Upper lobe of left lung (tissue), 6 donors: ENCODE results near the gene TDRD5. TPM values are rescaled to one million over a fixed set of nuclear protein-coding genes. Genes with fewer than 3 reads are reported as not detected.
A peak's percentile ranks its signal among the peaks of the same experiment; 100 is the strongest.

Experiments used
- ATAC-seq, 2 donors: fragments of 200-7000 bp; cut with Tn5 transposase; one replicate each; pipeline ENCODE4 v1.9.1; 2022; ENCODE audit warnings: mild to moderate bottlenecking in 2 of 2, moderate library complexity in 2 of 2; ENCODE audit not compliant: low FRiP score in 2 of 2
- DNase-seq, 2 donors: peaks; one replicate each; pipeline ENCODE4 v3.0.0-alpha.2; 2019 to 2020
- H3K27ac ChIP-seq, 4 donors: fragments of 200-600 bp; sonication (generic); one replicate each; pipeline ENCODE4 v1.5.1; 2016 to 2019
- H3K27me3 ChIP-seq, 4 donors: fragments of 200-600 bp; sonication (generic); one replicate each; pipeline ENCODE4 v1.5.1; 2017 to 2019
- H3K36me3 ChIP-seq, 4 donors: fragments of 200-600 bp; sonication (generic); one replicate each; pipeline ENCODE4 v1.5.1; 2016 to 2019
- H3K4me1 ChIP-seq, 4 donors: fragments of 200-600 bp; sonication (generic); one replicate each; pipeline ENCODE4 v1.5.1; 2018 to 2019
- H3K4me3 ChIP-seq, 4 donors: fragments of 200-600 bp; sonication (generic); one replicate each; pipeline ENCODE4 v1.5.1; 2017 to 2019; ENCODE audit warnings: mild to moderate bottlenecking in 2 of 4, moderate library complexity in 1 of 4
- H3K9me3 ChIP-seq, 4 donors: fragments of 200-600 bp; sonication (generic); one replicate each; pipeline ENCODE4 v1.5.1; 2018 to 2019
- EP300 ChIP-seq, 4 donors: sonication (generic); formaldehyde crosslinking; IDR thresholded peaks; one replicate each; pipeline ENCODE4 v1.5.1; 2017; ENCODE audit warnings: antibody characterized with exemption in 4 of 4, control low read depth in 2 of 4
- POLR2A ChIP-seq, 4 donors: fragments of 450-650 bp; IDR thresholded peaks; one replicate each; pipeline ENCODE4 v1.5.1; 2016 to 2017; ENCODE audit warnings: antibody characterized with exemption in 4 of 4, mild to moderate bottlenecking in 2 of 4
- POLR2AphosphoS5 ChIP-seq, 2 donors: sonication (generic); formaldehyde crosslinking; IDR thresholded peaks; one replicate each; pipeline ENCODE4 v1.5.1; 2017; ENCODE audit warnings: antibody characterized with exemption in 2 of 2
- WGBS, 2 donors: methylation state at CpG; one replicate each; pipeline ENCODE4 v1.1.5; 2017 to 2018; 5-methylcytosine and 5-hydroxymethylcytosine counted together
- total RNA-seq, 6 donors: library from RNA; depleted of rRNA in 4 of 6; stranded (reverse); fragments of >200 nt in 4 of 6; gene quantifications; one replicate each; pipeline versions ENCODE4 v1.1.0 to v1.2.1, GENCODE V29; 2016 to 2021
- TF ChIP-seq, protein P1 (sequence below), 6 experiments: fragments of 450-650 bp in 4 of 6; fragments of 200-600 bp in 2 of 6; sonication (generic) in 2 of 6; IDR thresholded peaks; one replicate each; pipeline ENCODE4 v1.5.1; 2016 to 2019; ENCODE audit warnings: antibody characterized with exemption in 6 of 6
- donor health status: DM: no; HTN: no; CAD: no; lungs with moderate emphysema.
- donor health status: DM: no; HTN: yes; CAD: no; lungs with severe emphysema.

TDRD5 gene
- total RNA-seq, 6 donors from 2014 or later: 0.09 to 0.89 (median 0.30) TPM; not detected in 3

DNA sequence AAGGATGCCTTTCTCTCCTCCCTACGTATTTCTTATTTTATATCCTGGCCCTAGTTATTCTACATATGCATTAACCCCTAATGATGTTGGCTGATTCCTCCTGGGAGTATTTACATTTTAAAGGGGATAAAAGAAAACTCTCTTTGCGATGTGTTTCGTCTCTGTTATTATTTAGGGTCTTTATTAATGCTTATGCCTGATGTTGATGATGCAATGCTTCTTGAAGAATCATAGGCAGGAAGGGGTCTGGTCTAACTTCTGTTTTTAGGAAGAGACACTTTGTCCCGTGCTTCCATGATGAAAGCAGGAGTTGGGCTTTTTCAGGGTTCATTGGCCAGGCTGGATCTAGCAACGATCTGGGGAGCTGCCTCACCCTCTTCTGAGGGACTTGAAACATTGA lies 15.1 kb upstream of the TDRD5 start:
- Histone ChIP-seq H3K27me3 (peaks cover 0 to 13% (median 6%) of the 10 kb centered on the region in 4 donors), H3K27ac (no peak overlapping the region), H3K9me3 (no peaks in the 10 kb centered on the region), H3K4me3 (no peak overlapping the region), H3K36me3 (no peaks in the 10 kb centered on the region), H3K4me1 (peaks cover 0 to 8% (median 2%) of the 10 kb centered on the region in 4 donors)
- ATAC-seq (no peak), DNase-seq (no peak)
- WGBS, 2 donors: 24 to 35% methylated on average over 5 of the region's 5 CpGs
- TF ChIP-seq POLR2A (IDR thresholded peaks at IDR 0.05) (no peak), POLR2AphosphoS5 (IDR thresholded peaks at IDR 0.05) (no peak), EP300 (IDR thresholded peaks at IDR 0.05) (no peak)
- TF ChIP-seq, protein P1, sequence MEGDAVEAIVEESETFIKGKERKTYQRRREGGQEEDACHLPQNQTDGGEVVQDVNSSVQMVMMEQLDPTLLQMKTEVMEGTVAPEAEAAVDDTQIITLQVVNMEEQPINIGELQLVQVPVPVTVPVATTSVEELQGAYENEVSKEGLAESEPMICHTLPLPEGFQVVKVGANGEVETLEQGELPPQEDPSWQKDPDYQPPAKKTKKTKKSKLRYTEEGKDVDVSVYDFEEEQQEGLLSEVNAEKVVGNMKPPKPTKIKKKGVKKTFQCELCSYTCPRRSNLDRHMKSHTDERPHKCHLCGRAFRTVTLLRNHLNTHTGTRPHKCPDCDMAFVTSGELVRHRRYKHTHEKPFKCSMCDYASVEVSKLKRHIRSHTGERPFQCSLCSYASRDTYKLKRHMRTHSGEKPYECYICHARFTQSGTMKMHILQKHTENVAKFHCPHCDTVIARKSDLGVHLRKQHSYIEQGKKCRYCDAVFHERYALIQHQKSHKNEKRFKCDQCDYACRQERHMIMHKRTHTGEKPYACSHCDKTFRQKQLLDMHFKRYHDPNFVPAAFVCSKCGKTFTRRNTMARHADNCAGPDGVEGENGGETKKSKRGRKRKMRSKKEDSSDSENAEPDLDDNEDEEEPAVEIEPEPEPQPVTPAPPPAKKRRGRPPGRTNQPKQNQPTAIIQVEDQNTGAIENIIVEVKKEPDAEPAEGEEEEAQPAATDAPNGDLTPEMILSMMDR (IDR thresholded peaks at IDR 0.05): no peak

DNA sequence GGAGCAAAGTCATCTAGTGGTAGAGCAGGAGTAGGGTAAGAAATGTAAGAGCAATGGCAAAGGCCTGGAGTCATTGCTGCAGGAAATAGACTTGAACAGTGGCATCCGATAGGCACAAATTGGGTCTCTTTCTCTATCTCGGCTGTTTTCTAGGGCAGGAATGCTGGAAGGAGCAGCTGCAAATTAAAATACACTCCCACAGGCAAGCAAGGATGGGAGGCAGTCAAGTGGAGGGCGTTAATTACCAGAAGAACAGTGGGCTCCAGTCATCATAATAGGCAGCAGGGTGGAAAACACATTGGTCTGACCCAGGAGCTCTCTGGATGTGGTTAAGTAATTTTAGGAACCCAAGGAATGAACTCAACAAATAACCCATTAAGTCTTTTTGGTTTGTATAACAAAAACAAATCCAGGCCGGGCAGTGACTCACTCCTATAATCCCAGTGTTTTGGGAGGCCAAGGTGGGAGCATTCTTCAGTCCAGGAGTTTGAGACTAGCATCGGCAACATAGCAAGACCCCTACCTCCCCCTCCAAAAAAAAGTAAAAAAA lies 7.8 kb upstream of the TDRD5 start:
- 81 to 83% methylated on average over 5 of the region's 5 CpGs for WGBS, 2 donors
- ATAC-seq: no peak

DNA sequence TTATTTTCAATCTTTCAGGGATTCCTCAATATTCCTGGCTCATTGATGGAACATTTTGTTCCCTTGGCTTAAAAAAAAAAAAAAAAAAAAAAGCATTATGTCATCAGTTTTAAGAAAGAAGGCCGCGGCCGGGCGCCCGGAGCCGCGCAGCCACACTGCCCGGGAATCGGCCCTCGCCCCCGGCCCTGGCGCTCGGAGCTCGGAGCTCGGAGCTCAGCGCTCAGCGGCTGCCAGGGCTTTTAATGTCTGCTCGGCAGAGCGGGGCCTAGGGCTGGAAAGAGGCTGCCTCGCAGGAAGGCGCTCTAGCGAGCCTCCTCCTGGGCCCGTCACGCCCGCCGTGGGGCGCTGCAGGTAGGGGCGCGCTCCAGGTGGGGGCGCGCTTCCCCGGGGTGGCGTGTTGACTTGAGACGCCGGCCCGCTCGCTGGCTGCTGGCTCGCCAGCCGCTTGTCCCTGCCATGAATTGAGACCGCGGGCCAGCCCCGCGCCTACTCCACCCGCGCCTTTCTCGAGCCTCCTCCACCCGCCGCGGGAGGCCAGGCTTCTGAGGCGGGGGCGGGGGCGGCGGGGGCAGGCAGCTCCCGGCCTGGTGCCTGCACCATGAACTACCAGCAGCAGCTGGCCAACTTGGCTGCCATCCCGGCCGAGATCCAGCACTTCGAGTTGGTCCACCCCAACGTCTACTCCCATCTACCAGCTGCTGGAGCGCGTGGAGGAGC lies 5.4 kb upstream of the TDRD5 start:
- peaks cover 0 to 5% (median 2%) of the 10 kb centered on the region in 4 donors for H3K27me3 ChIP-seq
- ATAC-seq (peak; percentile 64 to 88), DNase-seq (peak; percentile 45 to 91)
- no peak for TF ChIP-seq POLR2AphosphoS5 (IDR thresholded peaks at IDR 0.05)
- TF ChIP-seq, protein P1 (IDR thresholded peaks at IDR 0.05): peak in 4 of 6 experiments; percentile 35 to 67 (median 38)
- TF ChIP-seq POLR2A (IDR thresholded peaks at IDR 0.05): no peak
- no peak for TF ChIP-seq EP300 (IDR thresholded peaks at IDR 0.05)
- H3K36me3 ChIP-seq: no peaks in the 10 kb centered on the region
- H3K4me1 ChIP-seq: peaks cover 0 to 10% (median 5%) of the 10 kb centered on the region in 4 donors
- WGBS, 2 donors: 3 to 13% methylated on average over 32 to 35 of the region's 60 CpGs
- peak overlapping the region in 3 of 4 donors; percentile 31 to 72 (median 64) for H3K27ac ChIP-seq
- no peaks in the 10 kb centered on the region for H3K9me3 ChIP-seq
- peak overlapping the region in 3 of 4 donors; percentile 23 to 41 (median 37) for H3K4me3 ChIP-seq

More for the DNA sequence above, 7.8 kb upstream of the TDRD5 start:
- H3K4me3 ChIP-seq: no peak overlapping the region
- no peak for TF ChIP-seq POLR2AphosphoS5 (IDR thresholded peaks at IDR 0.05)
- no peak for TF ChIP-seq POLR2A (IDR thresholded peaks at IDR 0.05)
- TF ChIP-seq, protein P1 (IDR thresholded peaks at IDR 0.05): no peak
- no peak for TF ChIP-seq EP300 (IDR thresholded peaks at IDR 0.05)
- no peaks in the 10 kb centered on the region for H3K36me3 ChIP-seq
- H3K27ac ChIP-seq: no peak overlapping the region
- H3K27me3 ChIP-seq: peaks cover 0 to 5% (median 2%) of the 10 kb centered on the region in 4 donors
- no peak for DNase-seq
- no peaks in the 10 kb centered on the region for H3K9me3 ChIP-seq
- peaks cover 0 to 9% (median 5%) of the 10 kb centered on the region in 4 donors for H3K4me1 ChIP-seq

DNA sequence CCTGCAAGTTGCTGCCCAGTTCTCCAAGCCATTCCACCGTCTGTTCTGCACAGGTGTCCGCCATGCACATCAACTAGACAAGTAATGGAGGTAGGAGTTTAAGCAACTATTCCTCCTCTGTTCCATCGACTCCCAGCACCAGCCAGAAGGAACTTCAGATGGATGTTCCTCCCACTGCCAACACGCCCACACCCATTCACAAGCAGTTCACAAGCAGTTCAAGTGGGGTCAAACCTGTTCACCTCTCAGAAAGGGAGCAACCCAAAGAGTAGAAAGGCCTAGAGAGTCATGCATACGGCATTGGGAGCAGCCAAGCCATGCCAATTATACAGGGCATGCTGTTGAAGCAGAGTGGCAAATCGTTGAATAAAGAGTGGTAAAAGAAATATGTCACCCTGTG lies 4.3 kb upstream of the TDRD5 start:
- no peak for DNase-seq
- no peaks in the 10 kb centered on the region for H3K36me3 ChIP-seq
- no peak overlapping the region for H3K4me3 ChIP-seq
- no peak for ATAC-seq
- TF ChIP-seq POLR2AphosphoS5 (IDR thresholded peaks at IDR 0.05): no peak
- no peak for TF ChIP-seq EP300 (IDR thresholded peaks at IDR 0.05)
- TF ChIP-seq POLR2A (IDR thresholded peaks at IDR 0.05): no peak
- TF ChIP-seq, protein P1 (IDR thresholded peaks at IDR 0.05): no peak
- no peaks in the 10 kb centered on the region for H3K9me3 ChIP-seq
- no peak overlapping the region for H3K27ac ChIP-seq
- 84 to 90% methylated on average over 6 of the region's 6 CpGs for WGBS, 2 donors
- H3K27me3 ChIP-seq: peaks cover 0 to 14% (median 6%) of the 10 kb centered on the region in 4 donors
- H3K4me1 ChIP-seq: peaks cover 0 to 19% (median 12%) of the 10 kb centered on the region in 4 donors
